ENCODE data around the gene TH. TPM values are rescaled to one million over a fixed set of nuclear protein-coding genes. Genes with fewer than 3 reads are reported as not detected.

The TH gene
- total RNA-seq, 1 donor from 2014 or later = not detected

GRCh38 chr11:2159536-2160413, 11.8 kb downstream of the TH start:
- DNase-seq (ENCODE audit: low read depth, low spot score) = no peak

DNA sequence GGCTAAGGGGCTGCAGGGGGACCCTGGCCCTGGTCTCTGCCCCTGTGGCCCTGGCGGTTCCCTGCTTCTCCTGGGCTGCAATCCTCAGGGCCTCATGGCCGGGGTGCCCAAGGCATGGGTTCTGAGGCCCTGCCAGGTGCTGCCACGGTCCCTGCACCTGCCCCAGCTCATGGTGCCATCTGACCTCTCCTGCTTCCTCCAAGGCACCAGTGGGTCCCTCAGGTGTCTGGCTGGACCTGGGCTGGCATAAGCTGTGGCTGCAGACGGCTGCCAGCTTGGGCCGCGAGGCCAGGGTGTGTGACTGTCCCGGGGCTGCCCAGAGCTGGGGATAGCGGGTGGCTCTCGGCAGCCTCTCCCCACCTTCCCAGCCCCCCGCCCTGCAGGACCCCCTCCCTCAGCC, 12.6 kb downstream of the TH start:
- DNase-seq (ENCODE audit: low read depth, low spot score) = no peak

- no peak for DNase-seq (ENCODE audit: low read depth, low spot score)
Measured at GRCh38 chr11:2158296-2158737, 13.3 kb downstream of the TH start.

DNA sequence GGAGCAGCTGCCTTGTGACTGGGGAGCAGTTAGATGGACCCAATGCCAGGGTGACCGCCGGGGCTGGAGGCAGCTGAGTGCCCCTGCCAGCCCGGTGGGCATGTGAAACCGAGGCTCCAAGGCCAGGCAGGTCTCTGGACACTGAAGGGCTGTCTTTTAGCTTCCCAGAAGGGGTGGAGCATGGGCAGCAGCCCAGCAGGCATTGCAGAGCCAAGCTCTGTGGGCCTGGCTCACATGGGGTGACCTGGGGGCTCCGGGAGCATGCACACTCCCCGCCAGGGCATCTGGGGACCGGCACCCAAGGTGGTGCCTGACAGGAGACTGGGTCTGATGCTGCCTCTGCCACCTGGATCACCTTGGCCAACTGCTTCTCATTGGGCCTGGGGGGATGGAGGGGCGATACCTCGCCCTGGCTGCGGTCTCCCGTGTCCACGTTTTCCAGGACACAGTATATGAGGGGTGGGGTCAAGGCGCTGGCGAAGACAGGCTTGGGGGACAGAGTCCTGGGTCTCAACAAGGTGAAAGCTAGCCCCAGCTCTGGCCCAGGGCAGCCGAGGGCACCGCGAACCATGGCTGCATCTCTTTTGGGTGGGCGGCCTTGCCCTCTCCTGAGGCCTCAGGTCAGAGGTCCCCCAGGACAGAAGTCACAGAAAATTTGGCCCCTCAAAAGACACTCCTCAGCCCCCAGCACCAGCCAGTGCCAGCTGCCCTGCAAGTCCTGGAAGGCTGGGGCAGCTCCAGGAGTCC, 14.1 kb downstream of the TH start:
- DNase-seq (ENCODE audit: low read depth, low spot score) = no peak

DNA sequence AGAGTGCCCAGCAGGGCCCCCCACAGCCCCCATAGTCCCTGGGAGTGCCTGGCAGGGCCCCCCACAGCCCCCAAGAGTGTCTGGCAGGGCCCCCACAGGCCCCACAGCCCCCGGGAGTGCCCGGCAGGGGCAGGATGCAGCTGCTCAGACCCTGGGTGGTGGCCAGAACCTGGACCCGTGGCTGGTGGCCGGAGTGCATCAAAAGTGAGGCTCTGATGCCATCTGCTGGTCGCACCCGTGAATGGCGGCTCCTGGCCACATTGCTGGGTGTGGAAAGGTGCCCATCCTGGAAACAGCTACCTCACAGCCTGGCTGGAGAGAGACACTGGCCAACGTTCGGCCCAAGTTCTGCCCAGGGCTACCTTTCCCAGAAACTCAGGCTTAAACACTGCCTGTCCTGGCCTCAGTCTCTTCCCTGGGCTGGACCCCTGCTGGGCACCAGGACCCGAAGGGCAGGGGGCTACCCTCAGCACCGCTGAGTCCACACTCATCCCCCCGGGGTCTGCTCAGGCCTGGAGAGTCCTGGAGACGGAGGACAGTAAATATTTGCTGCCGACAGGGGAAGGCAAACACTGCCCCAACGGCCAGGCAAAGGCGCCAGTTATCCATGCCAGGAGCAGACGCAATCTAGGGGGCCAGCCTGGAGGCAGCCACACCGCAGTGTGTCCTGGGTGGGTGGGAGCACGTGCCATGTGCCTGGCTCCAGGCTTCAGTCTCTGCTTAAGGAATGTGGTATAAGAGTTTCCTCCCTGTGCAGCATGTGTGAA, 15.0 kb downstream of the TH start:
- DNase-seq (ENCODE audit: low read depth, low spot score) = no peak

DNA sequence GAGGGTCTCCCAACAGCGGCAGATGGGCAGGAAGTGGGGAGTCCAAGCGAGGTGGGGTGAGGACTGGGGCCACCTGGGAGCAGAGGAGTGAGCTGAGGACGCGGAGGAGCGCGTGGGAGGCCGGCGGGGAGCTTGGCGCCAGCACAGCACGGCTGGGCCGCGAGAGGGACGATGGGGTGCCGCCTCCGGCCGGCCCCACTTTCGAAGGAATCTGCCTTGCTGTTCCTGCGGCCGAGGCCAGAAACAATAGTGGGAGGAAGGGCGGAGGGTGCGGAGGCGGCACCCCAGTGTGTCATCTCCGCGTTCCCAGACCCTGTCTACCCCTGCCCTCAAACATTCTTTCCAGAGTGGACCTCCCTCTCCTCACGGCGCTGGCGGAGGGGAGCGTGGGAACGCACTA, 16.1 kb downstream of the TH start:
- no peak for DNase-seq (ENCODE audit: low read depth, low spot score)

GRCh38 chr11:2154889-2155288, 16.7 kb downstream of the TH start:
- DNase-seq (ENCODE audit: low read depth, low spot score) = no peak

GRCh38 chr11:2154195-2154585, 17.4 kb downstream of the TH start:
- no peak for DNase-seq (ENCODE audit: low read depth, low spot score)

- no peak for DNase-seq (ENCODE audit: low read depth, low spot score)
Measured at GRCh38 chr11:2153581-2154194, 17.9 kb downstream of the TH start.

DNA sequence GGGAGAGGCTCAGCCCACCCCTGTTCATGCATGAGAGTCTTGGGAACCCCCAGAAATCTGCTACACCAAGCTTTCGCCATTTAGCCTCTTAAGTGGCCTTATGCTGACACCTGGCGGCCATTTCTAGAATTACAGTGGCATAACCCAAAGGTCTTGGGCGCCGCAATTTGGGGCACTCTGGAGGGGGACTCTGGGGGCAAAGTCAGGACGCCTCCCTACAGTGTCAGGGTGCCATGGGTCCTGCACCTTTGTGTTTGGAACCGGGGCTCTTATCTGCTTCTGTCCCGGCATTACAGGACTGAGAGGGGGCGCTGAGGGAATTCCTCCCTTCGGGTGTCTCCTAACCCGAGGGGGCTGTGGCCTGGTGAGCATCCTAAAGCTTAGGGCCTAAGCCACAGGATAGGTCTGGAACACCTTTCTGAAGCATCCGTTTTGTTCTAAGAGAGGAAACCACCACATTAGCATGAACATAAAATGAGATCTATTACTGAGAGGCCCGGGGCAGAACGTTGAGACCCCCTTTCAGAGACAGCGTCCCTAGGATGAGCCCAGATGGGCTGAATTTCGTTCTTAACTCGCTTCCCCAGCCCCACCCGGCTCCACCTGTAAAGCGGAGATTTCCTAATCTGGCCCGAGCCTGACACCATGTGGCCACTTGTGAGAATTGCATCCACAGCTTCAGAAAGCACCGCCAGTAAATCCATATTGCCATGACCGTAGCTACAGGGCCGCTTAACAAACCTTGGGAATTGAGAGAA, 19.9 kb downstream of the TH start:
- no peak for DNase-seq (ENCODE audit: low read depth, low spot score)

GRCh38 chr11:2149864-2150847, 21.5 kb downstream of the TH start:
- DNase-seq (ENCODE audit: low read depth, low spot score) = peak; percentile 45

GRCh38 chr11:2149460-2149859, 22.2 kb downstream of the TH start:
- no peak for DNase-seq (ENCODE audit: low read depth, low spot score)

DNA sequence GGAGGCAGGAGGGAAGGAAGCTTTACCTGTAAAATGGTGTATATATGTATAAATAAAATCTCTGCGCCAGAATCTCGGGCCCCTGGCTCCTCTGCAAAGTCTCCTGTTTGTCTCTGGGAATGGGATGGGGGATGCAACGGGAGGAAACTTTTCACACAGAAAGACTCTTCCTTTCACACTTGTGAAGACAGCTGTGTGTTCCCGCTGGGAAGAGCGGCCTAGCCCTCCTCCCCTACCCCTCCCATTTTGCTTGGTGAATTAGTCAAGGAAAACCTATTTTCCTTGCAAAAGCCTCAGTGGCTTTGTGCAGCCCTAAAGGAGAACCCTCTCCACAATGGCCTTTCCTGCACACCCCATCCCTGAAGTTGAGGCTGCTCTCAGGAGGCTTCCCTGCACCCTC, 23.0 kb downstream of the TH start:
- no peak for DNase-seq (ENCODE audit: low read depth, low spot score)

- DNase-seq (ENCODE audit: low read depth, low spot score) = no peak
Measured at GRCh38 chr11:2147391-2147790, 24.2 kb downstream of the TH start.

- no peak for DNase-seq (ENCODE audit: low read depth, low spot score)
Measured at GRCh38 chr11:2146051-2146450, 25.6 kb downstream of the TH start.

GRCh38 chr11:2144544-2145248, 26.9 kb downstream of the TH start:
- DNase-seq (ENCODE audit: low read depth, low spot score) = no peak

DNA sequence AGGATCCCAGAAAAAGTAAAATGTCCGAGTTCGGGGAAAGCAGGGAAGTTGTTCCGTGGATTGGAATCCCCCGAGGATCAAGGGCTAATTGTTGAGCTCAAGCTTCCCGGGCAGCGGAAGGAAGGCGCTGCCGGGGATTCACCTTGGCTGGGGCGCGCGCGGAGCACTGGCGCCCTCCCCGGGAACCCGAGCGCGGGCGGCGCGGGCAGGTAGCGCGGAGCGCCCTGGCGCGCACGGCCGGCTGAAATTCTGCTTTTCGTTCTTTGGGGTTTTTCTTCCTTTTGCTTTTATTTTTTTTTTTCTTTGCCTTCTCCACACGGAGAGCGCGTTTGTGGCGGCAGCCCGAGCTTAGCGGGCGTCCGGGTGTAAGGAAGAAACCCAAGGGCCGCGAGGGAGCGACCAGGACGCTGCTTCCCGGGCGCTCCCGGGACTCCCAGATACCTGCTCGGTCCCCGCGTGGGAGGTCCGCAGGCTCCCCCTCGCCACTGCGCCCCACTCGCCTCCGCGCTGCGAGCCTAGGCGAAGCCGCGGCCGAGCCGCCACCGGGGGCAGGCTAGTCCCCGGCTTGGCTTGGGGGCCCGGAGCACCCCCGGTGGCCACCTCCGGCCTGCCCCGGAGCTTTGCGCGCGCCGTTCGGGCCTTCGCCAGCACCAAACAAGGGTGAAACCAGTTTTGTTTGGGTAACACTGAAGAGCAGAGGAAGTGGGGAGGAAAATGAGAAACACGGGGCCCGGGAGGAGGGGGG, 27.6 kb downstream of the TH start:
- DNase-seq (ENCODE audit: low read depth, low spot score) = no peak

GRCh38 chr11:2143477-2143798, 28.2 kb downstream of the TH start:
- no peak for DNase-seq (ENCODE audit: low read depth, low spot score)

All from pulmonary artery endothelial cell (primary cell).